ENCODE results near the gene MTMR12.

- TF ChIP-seq POLR2A (IDR thresholded peaks at IDR 0.05; ENCODE audit: control extremely low read depth in 1 of 2, low read depth in 2 of 2, low read length in 2 of 2) (no peak), ATF2 (IDR thresholded peaks at IDR 0.05; ENCODE audit: low read length) (no peak), CTCF (IDR thresholded peaks at IDR 0.05; ENCODE audit: control extremely low read depth in 1 of 3, insufficient read depth in 1 of 3, low read depth in 1 of 3, low read length in 3 of 3) (no peak), CHD1 (IDR thresholded peaks at IDR 0.05; ENCODE audit: low read depth, low read length) (no peak), GABPA (IDR thresholded peaks at IDR 0.05; ENCODE audit: borderline replicate concordance, insufficient read depth, low read length) (no peak), CBX5 (IDR thresholded peaks at IDR 0.05; ENCODE audit: low read depth, low read length) (no peak), ZNF274 (IDR thresholded peaks at IDR 0.05; ENCODE audit: borderline replicate concordance, extremely low read depth, low read length) (no peak), POLR2AphosphoS5 (IDR thresholded peaks at IDR 0.05; ENCODE audit: low read depth, low read length) (no peak)
Measured at GRCh38 chr5:32222723-32223470, 89.8 kb downstream of the MTMR12 start.

All from H1 (cell line).